Measurements from ENCODE around the gene RECQL5. TPM values are rescaled to one million over a fixed set of nuclear protein-coding genes. Genes with fewer than 3 reads are reported as not detected.

The RECQL5 gene
- polyA plus RNA-seq, 1 donor from 2014 or later = 9.6 TPM

GRCh38 chr17:75603123-75603522 is 63.8 kb downstream of the RECQL5 start:
- no peak overlapping the region for H3K4me3 ChIP-seq (ENCODE audit: low read length)
- H3K9me3 ChIP-seq (ENCODE audit: low read length) = no peaks in the 10 kb centered on the region
- H3K36me3 ChIP-seq (ENCODE audit: insufficient read depth, low read length) = no peaks in the 10 kb centered on the region
- no peaks in the 10 kb centered on the region for H3K9me2 ChIP-seq (ENCODE audit: insufficient read depth, low read length)
- no peak overlapping the region for H2AFZ ChIP-seq (ENCODE audit: low read depth, low read length)
- H3K27ac ChIP-seq (ENCODE audit: low read length) = no peak overlapping the region
- H4K20me1 ChIP-seq (ENCODE audit: insufficient read depth) = no peaks in the 10 kb centered on the region
- H3K4me2 ChIP-seq (ENCODE audit: low read length) = no peak overlapping the region
- no peak overlapping the region for H3K9ac ChIP-seq (ENCODE audit: low read length)
- TF ChIP-seq TAF1 (IDR thresholded peaks at IDR 0.05; ENCODE audit: low read depth) (no peak), EZH2 (IDR thresholded peaks at IDR 0.05; ENCODE audit: borderline replicate concordance, insufficient read depth, low read length, poor library complexity, severe bottlenecking) (no peak), EP300 (conservative IDR thresholded peaks at IDR 0.05; ENCODE audit: poor library complexity, severe bottlenecking) (no peak), SMC3 (conservative IDR thresholded peaks at IDR 0.05; ENCODE audit: poor library complexity) (no peak), MXI1 (conservative IDR thresholded peaks at IDR 0.05; ENCODE audit: poor library complexity, severe bottlenecking) (no peak), RAD21 (conservative IDR thresholded peaks at IDR 0.05) (no peak), REST (IDR thresholded peaks at IDR 0.05; ENCODE audit: borderline replicate concordance) (no peak), POLR2AphosphoS5 (IDR thresholded peaks at IDR 0.05) (no peak)
- TF ChIP-seq, protein P1, sequence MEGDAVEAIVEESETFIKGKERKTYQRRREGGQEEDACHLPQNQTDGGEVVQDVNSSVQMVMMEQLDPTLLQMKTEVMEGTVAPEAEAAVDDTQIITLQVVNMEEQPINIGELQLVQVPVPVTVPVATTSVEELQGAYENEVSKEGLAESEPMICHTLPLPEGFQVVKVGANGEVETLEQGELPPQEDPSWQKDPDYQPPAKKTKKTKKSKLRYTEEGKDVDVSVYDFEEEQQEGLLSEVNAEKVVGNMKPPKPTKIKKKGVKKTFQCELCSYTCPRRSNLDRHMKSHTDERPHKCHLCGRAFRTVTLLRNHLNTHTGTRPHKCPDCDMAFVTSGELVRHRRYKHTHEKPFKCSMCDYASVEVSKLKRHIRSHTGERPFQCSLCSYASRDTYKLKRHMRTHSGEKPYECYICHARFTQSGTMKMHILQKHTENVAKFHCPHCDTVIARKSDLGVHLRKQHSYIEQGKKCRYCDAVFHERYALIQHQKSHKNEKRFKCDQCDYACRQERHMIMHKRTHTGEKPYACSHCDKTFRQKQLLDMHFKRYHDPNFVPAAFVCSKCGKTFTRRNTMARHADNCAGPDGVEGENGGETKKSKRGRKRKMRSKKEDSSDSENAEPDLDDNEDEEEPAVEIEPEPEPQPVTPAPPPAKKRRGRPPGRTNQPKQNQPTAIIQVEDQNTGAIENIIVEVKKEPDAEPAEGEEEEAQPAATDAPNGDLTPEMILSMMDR (IDR thresholded peaks at IDR 0.05; ENCODE audit: poor library complexity, severe bottlenecking) = no peak
- H3K79me2 ChIP-seq (replicated peaks; ENCODE audit: insufficient read depth, low read length) = no peaks in the 10 kb centered on the region
- no peaks in the 10 kb centered on the region for H3F3A ChIP-seq (ENCODE audit: insufficient read depth, low read length, poor library complexity, severe bottlenecking)
- H3K27me3 ChIP-seq (ENCODE audit: insufficient read depth, low read depth, low read length) = no peaks in the 10 kb centered on the region

- Histone ChIP-seq H3K9me2 (ENCODE audit: insufficient read depth, low read length) (no peaks in the 10 kb centered on the region), H3K36me3 (ENCODE audit: insufficient read depth, low read length) (no peaks in the 10 kb centered on the region), H3K9ac (ENCODE audit: low read length) (no peak overlapping the region), H2AFZ (ENCODE audit: low read depth, low read length) (no peak overlapping the region), H3K27me3 (ENCODE audit: insufficient read depth, low read depth, low read length) (no peaks in the 10 kb centered on the region), H3K27ac (ENCODE audit: low read length) (no peak overlapping the region), H3K79me2 (replicated peaks; ENCODE audit: insufficient read depth, low read length) (no peaks in the 10 kb centered on the region), H3K4me3 (ENCODE audit: low read length) (no peak overlapping the region), H3K4me2 (ENCODE audit: low read length) (no peak overlapping the region), H3K9me3 (ENCODE audit: low read length) (no peaks in the 10 kb centered on the region), H4K20me1 (ENCODE audit: insufficient read depth) (no peaks in the 10 kb centered on the region), H3F3A (ENCODE audit: insufficient read depth, low read length, poor library complexity, severe bottlenecking) (no peaks in the 10 kb centered on the region)
- no peak for TF ChIP-seq SMC3 (conservative IDR thresholded peaks at IDR 0.05; ENCODE audit: poor library complexity)
- TF ChIP-seq EP300 (conservative IDR thresholded peaks at IDR 0.05; ENCODE audit: poor library complexity, severe bottlenecking) = no peak
- TF ChIP-seq RAD21 (conservative IDR thresholded peaks at IDR 0.05) = no peak
- TF ChIP-seq, protein P1 (IDR thresholded peaks at IDR 0.05; ENCODE audit: poor library complexity, severe bottlenecking) = no peak
- TF ChIP-seq REST (IDR thresholded peaks at IDR 0.05; ENCODE audit: borderline replicate concordance) = no peak
- TF ChIP-seq EZH2 (IDR thresholded peaks at IDR 0.05; ENCODE audit: borderline replicate concordance, insufficient read depth, low read length, poor library complexity, severe bottlenecking) = no peak
- TF ChIP-seq MXI1 (conservative IDR thresholded peaks at IDR 0.05; ENCODE audit: poor library complexity, severe bottlenecking) = no peak
- no peak for TF ChIP-seq POLR2AphosphoS5 (IDR thresholded peaks at IDR 0.05)
- TF ChIP-seq TAF1 (IDR thresholded peaks at IDR 0.05; ENCODE audit: low read depth) = no peak
Measured at GRCh38 chr17:75602644-75603043, 64.3 kb downstream of the RECQL5 start.

All from neural cell (in vitro differentiated cells).